IPS-15b (cell line): Measurements from ENCODE around the gene DNAH17.

Experiments used
- H3K27me3 ChIP-seq: one replicate; pipeline ENCODE4 v1.6.1; 2013; ENCODE audit warnings: low read length; ENCODE audit not compliant: control insufficient read depth, insufficient read depth
- H3K36me3 ChIP-seq: one replicate; pipeline ENCODE4 v1.6.1; 2013; ENCODE audit warnings: low read length; ENCODE audit not compliant: control insufficient read depth, insufficient read depth
- H3K4me1 ChIP-seq: one replicate; pipeline ENCODE4 v1.6.1; 2013; ENCODE audit warnings: mild to moderate bottlenecking, low read length; ENCODE audit not compliant: control insufficient read depth, insufficient read depth
- H3K4me3 ChIP-seq: one replicate; pipeline ENCODE4 v1.5.1; 2013; ENCODE audit warnings: low read depth, low read length
- H3K9ac ChIP-seq: one replicate; pipeline ENCODE4 v1.6.1; 2013; ENCODE audit warnings: low read depth, mild to moderate bottlenecking, low read length
- H3K9me3 ChIP-seq: one replicate; pipeline ENCODE4 v1.6.1; 2013; ENCODE audit warnings: mild to moderate bottlenecking, low read length; ENCODE audit not compliant: control insufficient read depth, insufficient read depth

The DNAH17 gene

GRCh38 chr17:78588258-78589030 lies 11.2 kb upstream of the DNAH17 start:
- Histone ChIP-seq H3K27me3 (no peaks in the 10 kb centered on the region), H3K4me1 (no peaks in the 10 kb centered on the region), H3K4me3 (no peak overlapping the region), H3K9me3 (no peaks in the 10 kb centered on the region), H3K36me3 (no peaks in the 10 kb centered on the region), H3K9ac (no peak overlapping the region)

- no peaks in the 10 kb centered on the region for H3K9me3 ChIP-seq
- no peaks in the 10 kb centered on the region for H3K4me1 ChIP-seq
- no peaks in the 10 kb centered on the region for H3K27me3 ChIP-seq
- H3K36me3 ChIP-seq = no peaks in the 10 kb centered on the region
- no peak overlapping the region for H3K9ac ChIP-seq
- H3K4me3 ChIP-seq = no peak overlapping the region
Measured at GRCh38 chr17:78585006-78585630, 7.9 kb upstream of the DNAH17 start.

GRCh38 chr17:78583091-78583490 lies 5.9 kb upstream of the DNAH17 start:
- H3K9ac ChIP-seq = no peak overlapping the region
- H3K4me3 ChIP-seq = no peak overlapping the region
- H3K36me3 ChIP-seq = no peaks in the 10 kb centered on the region
- no peaks in the 10 kb centered on the region for H3K4me1 ChIP-seq
- no peaks in the 10 kb centered on the region for H3K27me3 ChIP-seq
- H3K9me3 ChIP-seq = no peaks in the 10 kb centered on the region

GRCh38 chr17:78581304-78581703 lies 4.1 kb upstream of the DNAH17 start:
- H3K4me1 ChIP-seq = no peaks in the 10 kb centered on the region
- H3K36me3 ChIP-seq = no peaks in the 10 kb centered on the region
- H3K9ac ChIP-seq = no peak overlapping the region
- no peaks in the 10 kb centered on the region for H3K9me3 ChIP-seq
- no peak overlapping the region for H3K4me3 ChIP-seq
- no peaks in the 10 kb centered on the region for H3K27me3 ChIP-seq

- Histone ChIP-seq H3K4me1 (no peaks in the 10 kb centered on the region), H3K9ac (no peak overlapping the region), H3K9me3 (no peaks in the 10 kb centered on the region)
Measured at GRCh38 chr17:78580277-78580804, 3.1 kb upstream of the DNAH17 start.

GRCh38 chr17:78576389-78577112 lies 645 bp downstream of the DNAH17 start:
- Histone ChIP-seq H3K27me3 (no peaks in the 10 kb centered on the region), H3K9me3 (no peaks in the 10 kb centered on the region), H3K36me3 (no peaks in the 10 kb centered on the region), H3K9ac (no peak overlapping the region), H3K4me1 (no peaks in the 10 kb centered on the region), H3K4me3 (no peak overlapping the region)

More at GRCh38 chr17:78580277-78580804, 3.1 kb upstream of the DNAH17 start:
- no peaks in the 10 kb centered on the region for H3K36me3 ChIP-seq
- no peaks in the 10 kb centered on the region for H3K27me3 ChIP-seq
- no peak overlapping the region for H3K4me3 ChIP-seq

GRCh38 chr17:78575899-78576298 lies 1.3 kb downstream of the DNAH17 start:
- no peak overlapping the region for H3K9ac ChIP-seq

GRCh38 chr17:78575340-78575739 lies 1.9 kb downstream of the DNAH17 start:
- no peaks in the 10 kb centered on the region for H3K9me3 ChIP-seq
- no peaks in the 10 kb centered on the region for H3K4me1 ChIP-seq
- no peaks in the 10 kb centered on the region for H3K36me3 ChIP-seq
- no peak overlapping the region for H3K4me3 ChIP-seq
- H3K9ac ChIP-seq = no peak overlapping the region
- no peaks in the 10 kb centered on the region for H3K27me3 ChIP-seq

More at GRCh38 chr17:78575899-78576298, 1.3 kb downstream of the DNAH17 start:
- Histone ChIP-seq H3K4me1 (no peaks in the 10 kb centered on the region), H3K36me3 (no peaks in the 10 kb centered on the region), H3K27me3 (no peaks in the 10 kb centered on the region), H3K9me3 (no peaks in the 10 kb centered on the region), H3K4me3 (no peak overlapping the region)

- H3K4me1 ChIP-seq = no peaks in the 10 kb centered on the region
- no peaks in the 10 kb centered on the region for H3K36me3 ChIP-seq
- H3K9ac ChIP-seq = no peak overlapping the region
- H3K27me3 ChIP-seq = no peaks in the 10 kb centered on the region
- no peaks in the 10 kb centered on the region for H3K9me3 ChIP-seq
- no peak overlapping the region for H3K4me3 ChIP-seq
Measured at GRCh38 chr17:78573955-78574354, 3.2 kb downstream of the DNAH17 start.

GRCh38 chr17:78572239-78573205 lies 4.7 kb downstream of the DNAH17 start:
- H3K36me3 ChIP-seq = no peaks in the 10 kb centered on the region
- no peaks in the 10 kb centered on the region for H3K4me1 ChIP-seq
- H3K9me3 ChIP-seq = no peaks in the 10 kb centered on the region
- no peaks in the 10 kb centered on the region for H3K27me3 ChIP-seq
- H3K9ac ChIP-seq = no peak overlapping the region
- no peak overlapping the region for H3K4me3 ChIP-seq

GRCh38 chr17:78571329-78571728 lies 5.9 kb downstream of the DNAH17 start:
- Histone ChIP-seq H3K4me3 (no peak overlapping the region), H3K9ac (no peak overlapping the region), H3K9me3 (no peaks in the 10 kb centered on the region), H3K4me1 (no peaks in the 10 kb centered on the region), H3K27me3 (no peaks in the 10 kb centered on the region), H3K36me3 (no peaks in the 10 kb centered on the region)
